Liver (tissue), 3 donors: ENCODE results near the gene BSDC1.

Experiments
- EGR1 ChIP-seq, 2 donors: IDR thresholded peaks; 2 replicates each; pipeline ENCODE4 v1.6.1; 2016 to 2018; ENCODE audit warnings: antibody characterized with exemption in 2 of 2, low read depth in 2 of 2
- FOXA2 ChIP-seq: IDR thresholded peaks from 2 replicates; pipeline ENCODE4 v1.6.1; 2016; ENCODE audit warnings: antibody characterized with exemption
- GABPA ChIP-seq, 2 donors: IDR thresholded peaks in 1 of 2; conservative IDR thresholded peaks in 1 of 2; 2 replicates each; pipeline ENCODE4 v1.6.1; 2016; ENCODE audit warnings: antibody characterized with exemption in 2 of 2, mild to moderate bottlenecking in 1 of 2, moderate library complexity in 1 of 2
- JUND ChIP-seq, 2 donors: IDR thresholded peaks; 2 replicates each; pipeline ENCODE4 v1.6.1; 2016; ENCODE audit warnings: antibody characterized with exemption in 2 of 2
- RAD21 ChIP-seq, 2 donors: IDR thresholded peaks; 2 replicates each; pipeline ENCODE4 v1.6.1; 2016; ENCODE audit warnings: antibody characterized with exemption in 2 of 2, mild to moderate bottlenecking in 2 of 2
- RXRA ChIP-seq, 2 donors: IDR thresholded peaks; 2 replicates each; pipeline ENCODE4 v1.6.1; 2017 to 2018; ENCODE audit warnings: antibody characterized with exemption in 2 of 2, mild to moderate bottlenecking in 1 of 2
- SP1 ChIP-seq: IDR thresholded peaks from 2 replicates; pipeline ENCODE4 v1.6.1; 2018; ENCODE audit warnings: antibody characterized with exemption, mild to moderate bottlenecking
- TAF1 ChIP-seq: conservative IDR thresholded peaks from 2 replicates; pipeline ENCODE4 v1.6.1; 2016; ENCODE audit warnings: antibody characterized with exemption, mild to moderate bottlenecking
- YY1 ChIP-seq: IDR thresholded peaks from 2 replicates; pipeline ENCODE4 v1.6.1; 2016; ENCODE audit warnings: antibody characterized with exemption, mild to moderate bottlenecking
- TF ChIP-seq, protein P1 (sequence below): IDR thresholded peaks from 2 replicates; pipeline ENCODE4 v1.6.1; 2016; ENCODE audit warnings: antibody characterized with exemption, mild to moderate bottlenecking
- TF ChIP-seq, protein P2 (sequence below): fragments of 150-350 bp; IDR thresholded peaks from 2 replicates; pipeline ENCODE4 v1.5.1; 2017; ENCODE audit warnings: improper control_type of control experiment, low read depth, low read length; ENCODE audit not compliant: missing input control
- TF ChIP-seq, protein P3 (sequence below): IDR thresholded peaks from 2 replicates; pipeline ENCODE4 v1.6.1; 2016; ENCODE audit warnings: antibody characterized with exemption
- TF ChIP-seq, protein P4 (sequence below): IDR thresholded peaks from 2 replicates; pipeline ENCODE4 v1.6.1; 2016; ENCODE audit warnings: antibody characterized with exemption
- TF ChIP-seq, protein P5 (sequence below): IDR thresholded peaks from 2 replicates; pipeline ENCODE4 v1.6.1; 2016; ENCODE audit warnings: antibody characterized with exemption
- donor health status: healthy.
- donor health status: healthy.

DNA sequence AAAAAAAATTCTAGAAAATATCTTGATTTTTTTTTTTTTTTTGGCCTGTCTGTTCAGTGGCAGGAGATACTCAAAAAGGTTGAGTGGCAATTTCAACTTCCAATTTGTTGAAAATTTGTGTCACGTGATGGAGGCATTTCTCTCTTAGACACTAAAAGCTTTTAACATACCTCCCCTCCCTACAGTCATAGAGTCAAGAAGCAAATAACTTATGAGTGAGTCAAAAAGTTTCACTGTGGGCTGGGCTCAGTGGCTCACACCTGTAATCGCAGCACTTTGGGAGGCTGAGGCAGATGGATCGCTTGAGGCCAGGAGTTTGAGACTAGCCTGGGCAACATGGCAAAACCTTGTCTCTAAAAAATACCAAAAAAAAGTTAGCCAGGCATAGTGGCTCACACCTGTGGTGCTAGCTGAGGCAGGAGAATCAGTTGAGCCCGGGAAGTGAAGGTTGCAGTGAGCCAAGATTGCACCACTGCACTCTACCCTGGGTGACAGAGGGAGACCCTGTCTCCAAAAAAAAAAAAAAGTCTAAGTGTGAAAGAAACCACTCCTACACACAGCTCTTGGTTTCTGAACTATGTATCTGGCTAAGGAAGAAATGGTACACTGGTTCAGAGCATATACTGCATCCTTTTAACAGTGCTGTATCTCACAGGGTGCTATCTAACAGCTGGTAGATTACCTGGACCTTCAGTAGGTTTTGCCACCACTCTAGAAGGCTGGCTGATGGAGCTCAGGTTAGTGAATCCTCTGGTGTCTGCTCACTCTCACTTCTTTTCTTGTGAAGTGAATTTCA lies 11.6 kb upstream of the BSDC1 start:
- TF ChIP-seq, protein P1, sequence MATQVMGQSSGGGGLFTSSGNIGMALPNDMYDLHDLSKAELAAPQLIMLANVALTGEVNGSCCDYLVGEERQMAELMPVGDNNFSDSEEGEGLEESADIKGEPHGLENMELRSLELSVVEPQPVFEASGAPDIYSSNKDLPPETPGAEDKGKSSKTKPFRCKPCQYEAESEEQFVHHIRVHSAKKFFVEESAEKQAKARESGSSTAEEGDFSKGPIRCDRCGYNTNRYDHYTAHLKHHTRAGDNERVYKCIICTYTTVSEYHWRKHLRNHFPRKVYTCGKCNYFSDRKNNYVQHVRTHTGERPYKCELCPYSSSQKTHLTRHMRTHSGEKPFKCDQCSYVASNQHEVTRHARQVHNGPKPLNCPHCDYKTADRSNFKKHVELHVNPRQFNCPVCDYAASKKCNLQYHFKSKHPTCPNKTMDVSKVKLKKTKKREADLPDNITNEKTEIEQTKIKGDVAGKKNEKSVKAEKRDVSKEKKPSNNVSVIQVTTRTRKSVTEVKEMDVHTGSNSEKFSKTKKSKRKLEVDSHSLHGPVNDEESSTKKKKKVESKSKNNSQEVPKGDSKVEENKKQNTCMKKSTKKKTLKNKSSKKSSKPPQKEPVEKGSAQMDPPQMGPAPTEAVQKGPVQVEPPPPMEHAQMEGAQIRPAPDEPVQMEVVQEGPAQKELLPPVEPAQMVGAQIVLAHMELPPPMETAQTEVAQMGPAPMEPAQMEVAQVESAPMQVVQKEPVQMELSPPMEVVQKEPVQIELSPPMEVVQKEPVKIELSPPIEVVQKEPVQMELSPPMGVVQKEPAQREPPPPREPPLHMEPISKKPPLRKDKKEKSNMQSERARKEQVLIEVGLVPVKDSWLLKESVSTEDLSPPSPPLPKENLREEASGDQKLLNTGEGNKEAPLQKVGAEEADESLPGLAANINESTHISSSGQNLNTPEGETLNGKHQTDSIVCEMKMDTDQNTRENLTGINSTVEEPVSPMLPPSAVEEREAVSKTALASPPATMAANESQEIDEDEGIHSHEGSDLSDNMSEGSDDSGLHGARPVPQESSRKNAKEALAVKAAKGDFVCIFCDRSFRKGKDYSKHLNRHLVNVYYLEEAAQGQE, result no peak
- TF ChIP-seq, protein P2, sequence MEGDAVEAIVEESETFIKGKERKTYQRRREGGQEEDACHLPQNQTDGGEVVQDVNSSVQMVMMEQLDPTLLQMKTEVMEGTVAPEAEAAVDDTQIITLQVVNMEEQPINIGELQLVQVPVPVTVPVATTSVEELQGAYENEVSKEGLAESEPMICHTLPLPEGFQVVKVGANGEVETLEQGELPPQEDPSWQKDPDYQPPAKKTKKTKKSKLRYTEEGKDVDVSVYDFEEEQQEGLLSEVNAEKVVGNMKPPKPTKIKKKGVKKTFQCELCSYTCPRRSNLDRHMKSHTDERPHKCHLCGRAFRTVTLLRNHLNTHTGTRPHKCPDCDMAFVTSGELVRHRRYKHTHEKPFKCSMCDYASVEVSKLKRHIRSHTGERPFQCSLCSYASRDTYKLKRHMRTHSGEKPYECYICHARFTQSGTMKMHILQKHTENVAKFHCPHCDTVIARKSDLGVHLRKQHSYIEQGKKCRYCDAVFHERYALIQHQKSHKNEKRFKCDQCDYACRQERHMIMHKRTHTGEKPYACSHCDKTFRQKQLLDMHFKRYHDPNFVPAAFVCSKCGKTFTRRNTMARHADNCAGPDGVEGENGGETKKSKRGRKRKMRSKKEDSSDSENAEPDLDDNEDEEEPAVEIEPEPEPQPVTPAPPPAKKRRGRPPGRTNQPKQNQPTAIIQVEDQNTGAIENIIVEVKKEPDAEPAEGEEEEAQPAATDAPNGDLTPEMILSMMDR, result no peak
- no peak for TF ChIP-seq EGR1 (IDR thresholded peaks at IDR 0.05; ENCODE audit: low read depth in 2 of 2)
- TF ChIP-seq RAD21 (IDR thresholded peaks at IDR 0.05), result no peak
- TF ChIP-seq RXRA (IDR thresholded peaks at IDR 0.05), result no peak
- TF ChIP-seq, protein P3, sequence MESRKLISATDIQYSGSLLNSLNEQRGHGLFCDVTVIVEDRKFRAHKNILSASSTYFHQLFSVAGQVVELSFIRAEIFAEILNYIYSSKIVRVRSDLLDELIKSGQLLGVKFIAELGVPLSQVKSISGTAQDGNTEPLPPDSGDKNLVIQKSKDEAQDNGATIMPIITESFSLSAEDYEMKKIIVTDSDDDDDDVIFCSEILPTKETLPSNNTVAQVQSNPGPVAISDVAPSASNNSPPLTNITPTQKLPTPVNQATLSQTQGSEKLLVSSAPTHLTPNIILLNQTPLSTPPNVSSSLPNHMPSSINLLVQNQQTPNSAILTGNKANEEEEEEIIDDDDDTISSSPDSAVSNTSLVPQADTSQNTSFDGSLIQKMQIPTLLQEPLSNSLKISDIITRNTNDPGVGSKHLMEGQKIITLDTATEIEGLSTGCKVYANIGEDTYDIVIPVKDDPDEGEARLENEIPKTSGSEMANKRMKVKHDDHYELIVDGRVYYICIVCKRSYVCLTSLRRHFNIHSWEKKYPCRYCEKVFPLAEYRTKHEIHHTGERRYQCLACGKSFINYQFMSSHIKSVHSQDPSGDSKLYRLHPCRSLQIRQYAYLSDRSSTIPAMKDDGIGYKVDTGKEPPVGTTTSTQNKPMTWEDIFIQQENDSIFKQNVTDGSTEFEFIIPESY, result no peak
- no peak for TF ChIP-seq JUND (IDR thresholded peaks at IDR 0.05)
- TF ChIP-seq TAF1, result no peak
- TF ChIP-seq, protein P4, sequence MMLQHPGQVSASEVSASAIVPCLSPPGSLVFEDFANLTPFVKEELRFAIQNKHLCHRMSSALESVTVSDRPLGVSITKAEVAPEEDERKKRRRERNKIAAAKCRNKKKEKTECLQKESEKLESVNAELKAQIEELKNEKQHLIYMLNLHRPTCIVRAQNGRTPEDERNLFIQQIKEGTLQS, result no peak
- TF ChIP-seq, protein P5, sequence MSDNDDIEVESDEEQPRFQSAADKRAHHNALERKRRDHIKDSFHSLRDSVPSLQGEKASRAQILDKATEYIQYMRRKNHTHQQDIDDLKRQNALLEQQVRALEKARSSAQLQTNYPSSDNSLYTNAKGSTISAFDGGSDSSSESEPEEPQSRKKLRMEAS, result no peak
- TF ChIP-seq SP1, result no peak
- TF ChIP-seq FOXA2, result no peak
- TF ChIP-seq YY1, result no peak
- no peak for TF ChIP-seq GABPA (IDR thresholded peaks at IDR 0.05 in 1 of 2, conservative IDR thresholded peaks at IDR 0.05 in 1 of 2)
